SK-N-SH (cell line): ENCODE results near the gene NAA30.

Source experiments
- CHD2 ChIP-seq: fragments of 150-350 bp; IDR thresholded peaks from 2 replicates; pipeline ENCODE4 v1.6.1; 2018; ENCODE audit warnings: low read length; ENCODE audit not compliant: partially characterized antibody
- ELF1 ChIP-seq: IDR thresholded peaks from 2 replicates; pipeline ENCODE4 v1.4.0; 2012
- EZH2phosphoT487 ChIP-seq: fragments of 200-600 bp; sonication (generic); IDR thresholded peaks from 2 replicates; pipeline ENCODE4 v1.6.1; 2017; ENCODE audit warnings: low read depth, mixed run types, mild to moderate bottlenecking, antibody characterized with exemption, moderate library complexity, borderline replicate concordance
- FOXM1 ChIP-seq: IDR thresholded peaks from 2 replicates; pipeline ENCODE4 v1.4.0; 2012; ENCODE audit warnings: low read depth, mild to moderate bottlenecking
- GATA2 ChIP-seq: sonication (generic); formaldehyde crosslinking; IDR thresholded peaks from 2 replicates; pipeline ENCODE4 v1.5.0; 2020; ENCODE audit warnings: mild to moderate bottlenecking, missing genetic modification reagents
- JUND ChIP-seq: IDR thresholded peaks from 2 replicates; pipeline ENCODE4 v1.4.0; 2012
- POLR2AphosphoS5 ChIP-seq: IDR thresholded peaks from 2 replicates; pipeline ENCODE4 v1.6.1; 2012; ENCODE audit warnings: low read depth, low read length
- RAD21 ChIP-seq: IDR thresholded peaks from 2 replicates; pipeline ENCODE4 v1.6.1; 2012; ENCODE audit warnings: mild to moderate bottlenecking, low read length
- TF ChIP-seq, protein P1 (sequence below): fragments of 200-600 bp; sonication (generic); IDR thresholded peaks from 2 replicates; pipeline ENCODE4 v1.6.1; 2017; ENCODE audit warnings: antibody characterized with exemption, mild to moderate bottlenecking, moderate library complexity
- TF ChIP-seq, protein P2 (sequence below): IDR thresholded peaks from 2 replicates; pipeline ENCODE4 v1.4.0; 2012; ENCODE audit warnings: low read depth
- TF ChIP-seq, protein P3 (sequence below): IDR thresholded peaks from 2 replicates; pipeline ENCODE4 v1.4.0; 2012; ENCODE audit warnings: low read depth, borderline replicate concordance
- TF ChIP-seq, protein P4 (sequence below): IDR thresholded peaks from 2 replicates; pipeline ENCODE4; 2012

DNA sequence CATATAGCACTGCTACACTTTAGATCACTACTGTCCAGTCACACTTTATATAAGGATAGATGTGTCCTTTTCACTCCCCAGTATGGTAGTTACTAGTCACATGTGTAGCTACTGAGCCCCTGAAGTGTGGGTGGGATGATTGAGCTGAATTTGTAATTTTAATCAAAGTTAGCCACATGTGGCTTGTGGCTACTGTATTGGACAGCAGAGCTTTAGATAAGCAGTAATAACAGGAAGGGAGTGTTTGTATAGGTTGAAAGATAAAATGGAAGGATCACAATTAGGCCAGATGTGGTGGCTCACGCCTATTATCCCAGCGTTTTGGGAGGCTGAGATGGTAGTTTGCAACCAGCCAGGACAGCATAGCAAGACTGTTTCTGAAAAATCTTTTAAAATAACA is 23.5 kb downstream of the NAA30 start:
- TF ChIP-seq CHD2 (no peak), POLR2AphosphoS5 (no peak), RAD21 (no peak), ELF1 (no peak), EZH2phosphoT487 (no peak), GATA2 (CRISPR knock-in tag) (no peak), FOXM1 (no peak), JUND (no peak)
- TF ChIP-seq, protein P1, sequence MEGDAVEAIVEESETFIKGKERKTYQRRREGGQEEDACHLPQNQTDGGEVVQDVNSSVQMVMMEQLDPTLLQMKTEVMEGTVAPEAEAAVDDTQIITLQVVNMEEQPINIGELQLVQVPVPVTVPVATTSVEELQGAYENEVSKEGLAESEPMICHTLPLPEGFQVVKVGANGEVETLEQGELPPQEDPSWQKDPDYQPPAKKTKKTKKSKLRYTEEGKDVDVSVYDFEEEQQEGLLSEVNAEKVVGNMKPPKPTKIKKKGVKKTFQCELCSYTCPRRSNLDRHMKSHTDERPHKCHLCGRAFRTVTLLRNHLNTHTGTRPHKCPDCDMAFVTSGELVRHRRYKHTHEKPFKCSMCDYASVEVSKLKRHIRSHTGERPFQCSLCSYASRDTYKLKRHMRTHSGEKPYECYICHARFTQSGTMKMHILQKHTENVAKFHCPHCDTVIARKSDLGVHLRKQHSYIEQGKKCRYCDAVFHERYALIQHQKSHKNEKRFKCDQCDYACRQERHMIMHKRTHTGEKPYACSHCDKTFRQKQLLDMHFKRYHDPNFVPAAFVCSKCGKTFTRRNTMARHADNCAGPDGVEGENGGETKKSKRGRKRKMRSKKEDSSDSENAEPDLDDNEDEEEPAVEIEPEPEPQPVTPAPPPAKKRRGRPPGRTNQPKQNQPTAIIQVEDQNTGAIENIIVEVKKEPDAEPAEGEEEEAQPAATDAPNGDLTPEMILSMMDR = no peak
- TF ChIP-seq, protein P2, sequence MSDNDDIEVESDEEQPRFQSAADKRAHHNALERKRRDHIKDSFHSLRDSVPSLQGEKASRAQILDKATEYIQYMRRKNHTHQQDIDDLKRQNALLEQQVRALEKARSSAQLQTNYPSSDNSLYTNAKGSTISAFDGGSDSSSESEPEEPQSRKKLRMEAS = no peak
- TF ChIP-seq, protein P3, sequence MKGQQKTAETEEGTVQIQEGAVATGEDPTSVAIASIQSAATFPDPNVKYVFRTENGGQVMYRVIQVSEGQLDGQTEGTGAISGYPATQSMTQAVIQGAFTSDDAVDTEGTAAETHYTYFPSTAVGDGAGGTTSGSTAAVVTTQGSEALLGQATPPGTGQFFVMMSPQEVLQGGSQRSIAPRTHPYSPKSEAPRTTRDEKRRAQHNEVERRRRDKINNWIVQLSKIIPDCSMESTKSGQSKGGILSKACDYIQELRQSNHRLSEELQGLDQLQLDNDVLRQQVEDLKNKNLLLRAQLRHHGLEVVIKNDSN = no peak
- TF ChIP-seq, protein P4, sequence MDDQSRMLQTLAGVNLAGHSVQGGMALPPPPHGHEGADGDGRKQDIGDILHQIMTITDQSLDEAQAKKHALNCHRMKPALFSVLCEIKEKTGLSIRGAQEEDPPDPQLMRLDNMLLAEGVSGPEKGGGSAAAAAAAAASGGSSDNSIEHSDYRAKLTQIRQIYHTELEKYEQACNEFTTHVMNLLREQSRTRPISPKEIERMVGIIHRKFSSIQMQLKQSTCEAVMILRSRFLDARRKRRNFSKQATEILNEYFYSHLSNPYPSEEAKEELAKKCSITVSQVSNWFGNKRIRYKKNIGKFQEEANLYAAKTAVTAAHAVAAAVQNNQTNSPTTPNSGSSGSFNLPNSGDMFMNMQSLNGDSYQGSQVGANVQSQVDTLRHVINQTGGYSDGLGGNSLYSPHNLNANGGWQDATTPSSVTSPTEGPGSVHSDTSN = no peak
